ENCODE data around the gene ESAM.

Gene ESAM, protein sequence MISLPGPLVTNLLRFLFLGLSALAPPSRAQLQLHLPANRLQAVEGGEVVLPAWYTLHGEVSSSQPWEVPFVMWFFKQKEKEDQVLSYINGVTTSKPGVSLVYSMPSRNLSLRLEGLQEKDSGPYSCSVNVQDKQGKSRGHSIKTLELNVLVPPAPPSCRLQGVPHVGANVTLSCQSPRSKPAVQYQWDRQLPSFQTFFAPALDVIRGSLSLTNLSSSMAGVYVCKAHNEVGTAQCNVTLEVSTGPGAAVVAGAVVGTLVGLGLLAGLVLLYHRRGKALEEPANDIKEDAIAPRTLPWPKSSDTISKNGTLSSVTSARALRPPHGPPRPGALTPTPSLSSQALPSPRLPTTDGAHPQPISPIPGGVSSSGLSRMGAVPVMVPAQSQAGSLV

GRCh38 chr11:124762105-124762623 lies at the start of gene ESAM:
TSS of gene ESAM (minus strand) at chr11:124762290. CDS start at chr11:124762154, 136 bp downstream.
- DNase-seq, result no peak

- no peak for DNase-seq
Observed at GRCh38 chr11:124811399-124812125, 49.5 kb upstream of the ESAM start.

GRCh38 chr11:124807660-124808270 lies 45.7 kb upstream of the ESAM start:
- DNase-seq, result no peak

DNA sequence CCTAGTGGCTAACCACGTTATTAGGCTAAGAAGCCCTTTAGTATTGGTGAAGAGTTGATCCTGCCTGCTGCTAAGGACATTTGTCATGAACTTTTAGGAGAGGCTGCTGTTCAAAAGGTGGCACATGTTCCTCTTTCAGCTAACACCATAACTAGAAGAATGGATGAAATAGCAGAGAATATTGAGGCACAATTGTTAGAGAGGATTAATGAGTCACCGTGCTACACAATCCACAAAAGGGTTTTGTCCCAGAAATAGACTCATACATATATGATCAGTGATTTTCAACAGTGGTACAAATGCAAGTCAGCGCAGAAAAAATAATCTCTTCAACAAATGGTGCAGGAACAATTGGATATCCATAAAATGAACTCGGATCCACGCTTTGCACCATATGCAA lies 45.1 kb upstream of the ESAM start:
- no peak for DNase-seq

DNA sequence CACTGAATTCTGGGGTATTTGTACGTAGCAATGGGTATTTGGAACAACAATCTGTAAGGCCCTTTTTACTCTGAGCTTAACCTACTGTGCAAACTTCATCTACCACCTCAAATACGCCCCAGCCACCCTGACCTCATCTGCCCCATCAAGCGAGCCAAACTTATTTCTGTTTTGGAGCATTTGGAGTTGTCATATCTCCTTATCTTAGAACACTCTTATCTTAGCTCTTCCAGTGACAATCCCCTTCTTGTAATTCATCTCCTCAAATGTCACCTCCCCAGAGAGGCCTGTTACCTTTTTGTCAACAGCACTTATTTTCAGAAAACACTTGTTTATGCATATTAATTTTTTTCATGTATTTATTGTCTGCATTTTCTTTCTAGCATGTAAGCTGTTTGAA lies 42.8 kb upstream of the ESAM start:
- DNase-seq, result no peak

DNA sequence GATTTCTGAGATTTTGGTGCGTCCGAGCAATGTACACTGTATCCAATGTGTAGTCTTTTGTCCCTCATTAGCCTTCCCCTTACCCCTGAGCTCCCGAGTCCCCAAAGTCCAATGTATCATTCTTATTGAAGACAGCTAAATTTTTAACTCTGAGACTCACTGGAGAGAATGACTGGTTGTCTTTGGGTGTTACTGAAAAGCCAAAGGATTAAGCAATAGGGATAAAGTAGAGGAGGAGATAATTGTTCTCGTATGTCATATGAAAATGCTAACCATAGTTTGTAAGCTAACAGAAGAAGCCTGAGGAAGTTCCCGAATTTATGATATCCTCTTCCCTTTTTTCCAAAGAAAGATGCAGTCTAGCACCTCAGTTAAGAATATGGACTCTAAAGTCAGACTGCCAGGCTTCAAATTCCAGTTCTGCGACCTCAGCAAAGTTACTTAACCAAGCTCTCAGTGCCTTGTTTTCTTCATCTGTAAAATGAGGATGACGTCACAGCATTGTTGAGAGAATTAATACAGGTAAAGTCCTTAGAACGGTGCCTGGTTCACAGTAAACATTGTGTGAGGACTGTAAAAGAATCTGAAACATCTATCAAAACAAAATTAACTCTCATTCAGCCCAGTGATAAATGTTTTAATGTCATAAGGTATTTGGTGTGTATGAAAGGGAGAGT lies 39.7 kb upstream of the ESAM start:
- DNase-seq, result no peak

GRCh38 chr11:124801014-124801413 lies 38.9 kb upstream of the ESAM start:
- no peak for DNase-seq

DNA sequence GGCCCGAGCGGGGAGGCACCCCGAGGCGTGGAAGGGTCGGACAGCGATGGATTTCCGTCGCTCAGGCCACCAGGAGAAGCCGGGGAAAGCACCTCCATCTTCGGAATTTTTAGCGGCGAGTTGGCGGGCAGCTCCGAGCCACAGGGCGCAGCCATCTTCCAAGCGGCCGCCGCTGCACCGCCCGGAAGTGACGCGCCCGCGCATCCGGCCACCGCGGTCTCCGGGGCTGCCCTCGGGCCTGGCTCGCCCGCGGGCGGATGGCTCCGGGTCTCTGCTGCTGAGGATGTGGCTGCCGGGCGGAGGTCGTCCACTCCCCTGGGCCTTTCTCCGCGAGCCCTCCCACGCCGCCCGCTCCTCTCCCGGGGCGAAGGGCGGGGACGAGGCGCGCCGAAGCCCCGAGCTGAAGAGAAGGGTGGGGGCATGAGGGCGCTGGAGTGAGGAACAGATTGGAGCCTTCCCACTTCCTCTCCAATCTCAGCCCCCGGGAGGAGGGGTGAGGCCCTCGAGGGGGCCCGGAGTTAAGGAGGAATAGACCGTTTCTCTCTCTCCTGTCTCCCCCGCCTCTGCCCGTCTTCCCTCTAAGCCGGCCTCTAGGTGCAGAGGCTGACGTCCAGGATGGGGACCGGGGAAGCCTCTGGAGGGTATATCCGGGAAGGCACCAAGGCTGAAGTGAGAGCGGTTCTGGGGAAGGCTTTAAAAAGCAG lies 38.3 kb upstream of the ESAM start, which contains the start of gene MSANTD2:
TSS of gene MSANTD2 (minus strand) at position 181 of the 704 bp plus-strand sequence. CDS start at position 155, 26 bp downstream.
- peak; percentile 60 for DNase-seq

DNA sequence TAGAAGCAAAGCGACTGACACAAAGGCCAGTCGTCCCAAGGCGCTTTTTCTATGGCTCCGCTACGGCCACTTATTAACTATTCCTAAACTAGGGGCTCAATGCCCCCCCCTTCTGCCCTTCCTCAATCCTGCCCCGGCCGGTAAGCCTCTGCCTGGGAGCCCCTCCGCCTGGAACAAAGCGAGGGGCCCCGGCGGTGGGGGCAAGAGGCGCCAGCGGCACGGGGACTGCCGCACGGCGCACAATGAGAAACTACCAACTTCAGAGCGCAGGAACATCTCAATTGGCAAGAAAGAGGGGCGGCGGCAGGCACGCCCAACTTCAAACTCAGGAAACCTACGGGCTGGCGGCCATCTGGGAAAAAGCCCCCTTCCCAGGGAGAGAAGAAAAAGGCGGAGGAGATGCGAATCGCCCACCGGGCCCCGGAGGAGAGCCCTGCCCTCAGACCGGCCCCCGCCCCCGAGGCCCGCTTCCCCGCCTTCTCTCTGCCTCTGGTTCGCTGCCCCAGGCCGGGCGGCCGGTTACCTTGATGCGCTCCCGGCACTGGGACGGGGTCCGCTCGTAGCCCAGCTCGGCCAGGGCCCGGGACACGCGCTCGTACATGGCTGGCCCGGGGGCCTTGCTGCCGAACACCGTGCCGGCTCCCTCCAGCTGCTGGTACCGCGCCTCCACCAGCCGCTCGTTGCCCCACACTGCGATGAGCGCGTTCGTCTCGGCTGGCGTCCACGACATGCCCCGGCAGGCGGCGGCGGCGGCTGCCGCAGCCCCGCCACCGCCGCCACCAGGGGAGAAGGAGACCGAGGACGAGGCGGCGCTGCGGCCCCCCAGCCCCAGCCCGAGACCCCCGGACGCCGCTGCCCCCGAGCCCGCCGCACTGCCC lies 37.5 kb upstream of the ESAM start:
- no peak for DNase-seq

DNA sequence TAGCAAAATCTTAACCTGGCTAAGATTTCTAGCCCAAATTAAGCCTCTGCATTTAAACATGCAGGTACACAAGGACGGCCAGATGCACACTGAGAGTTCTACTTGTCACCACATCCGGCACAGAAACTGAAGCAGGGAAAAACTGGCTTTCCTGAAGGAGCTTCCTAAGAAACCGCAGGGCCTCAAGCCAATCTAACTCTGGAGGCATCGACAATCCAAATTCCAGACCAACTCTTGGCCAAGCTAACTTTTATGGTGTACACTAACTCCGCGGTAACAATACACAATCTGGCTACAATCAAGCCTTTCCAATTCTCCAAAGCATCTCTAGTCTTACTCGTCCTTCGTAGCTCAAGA lies 36.9 kb upstream of the ESAM start:
- no peak for DNase-seq

- DNase-seq, result no peak
Observed at GRCh38 chr11:124796312-124796711, 34.2 kb upstream of the ESAM start.

GRCh38 chr11:124793466-124794278 lies 31.6 kb upstream of the ESAM start:
- DNase-seq, result no peak

DNA sequence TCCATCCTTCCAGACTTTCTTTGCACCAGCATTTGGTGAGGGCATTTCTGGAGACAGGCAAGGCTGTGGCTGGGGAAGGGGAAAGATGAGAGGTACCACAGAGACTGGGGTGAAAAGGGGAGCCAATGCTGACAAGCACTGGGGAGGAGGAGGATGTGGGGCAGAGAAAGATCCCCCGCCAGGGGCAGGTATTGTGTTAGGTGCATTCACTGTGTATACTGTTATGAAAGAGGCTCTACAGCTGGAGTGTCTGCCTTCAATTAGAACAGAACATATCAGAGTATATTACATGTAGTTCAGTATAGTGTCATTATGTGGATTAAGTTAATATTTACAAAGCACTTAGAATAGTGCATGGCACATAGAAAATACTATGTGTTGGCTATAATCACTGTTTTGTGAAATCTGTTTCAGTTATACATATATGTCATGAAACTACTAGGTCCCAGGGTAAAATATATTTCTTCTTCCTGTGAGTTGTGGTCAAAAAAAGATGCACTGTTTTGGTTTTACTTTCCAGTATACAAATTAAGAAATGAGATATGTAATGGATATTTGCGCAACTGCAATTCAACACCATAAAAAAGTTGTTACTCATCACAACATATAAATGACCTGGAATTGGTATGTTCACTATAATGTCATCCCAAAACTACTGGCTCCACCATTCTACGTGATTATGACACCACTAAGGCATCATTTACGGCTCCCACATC lies 29.7 kb upstream of the ESAM start:
- DNase-seq, result no peak

DNA sequence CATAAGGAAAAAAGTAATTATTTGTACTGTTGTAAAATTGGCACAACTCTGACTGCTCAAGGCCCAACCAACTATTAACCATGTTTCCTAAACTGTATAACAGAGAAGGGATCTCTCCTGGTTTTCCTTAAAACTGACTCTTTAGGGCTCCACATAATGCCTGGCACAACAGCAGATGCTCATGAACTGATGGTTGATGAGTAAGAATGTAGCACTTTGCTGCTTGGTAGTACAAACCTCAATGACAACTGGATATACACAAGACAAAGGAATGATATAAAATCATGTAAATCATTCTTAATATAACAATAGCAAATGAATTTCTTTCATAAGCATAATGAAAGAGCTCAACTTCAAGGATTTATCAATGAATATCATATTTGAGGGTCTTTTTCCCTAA lies 26.4 kb upstream of the ESAM start:
- DNase-seq, result no peak

DNA sequence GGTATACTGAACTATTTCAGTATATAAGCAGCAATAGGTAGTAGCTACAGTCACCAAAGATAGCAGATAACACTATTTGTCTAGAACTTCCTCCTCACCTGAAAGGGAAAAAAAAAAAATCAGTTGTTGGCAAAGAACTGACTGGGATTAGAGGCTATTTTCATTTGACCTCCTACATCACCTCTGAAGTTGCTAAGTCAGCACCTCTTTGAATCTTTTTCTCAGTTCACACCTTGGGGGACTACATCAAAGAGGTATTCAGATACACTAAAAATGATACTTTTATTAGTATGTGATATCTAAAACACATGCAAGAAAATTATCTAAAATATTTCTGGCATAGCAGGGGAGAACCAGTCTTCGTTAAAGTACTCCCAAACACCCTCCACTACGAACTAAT lies 22.0 kb upstream of the ESAM start:
- DNase-seq, result no peak

DNA sequence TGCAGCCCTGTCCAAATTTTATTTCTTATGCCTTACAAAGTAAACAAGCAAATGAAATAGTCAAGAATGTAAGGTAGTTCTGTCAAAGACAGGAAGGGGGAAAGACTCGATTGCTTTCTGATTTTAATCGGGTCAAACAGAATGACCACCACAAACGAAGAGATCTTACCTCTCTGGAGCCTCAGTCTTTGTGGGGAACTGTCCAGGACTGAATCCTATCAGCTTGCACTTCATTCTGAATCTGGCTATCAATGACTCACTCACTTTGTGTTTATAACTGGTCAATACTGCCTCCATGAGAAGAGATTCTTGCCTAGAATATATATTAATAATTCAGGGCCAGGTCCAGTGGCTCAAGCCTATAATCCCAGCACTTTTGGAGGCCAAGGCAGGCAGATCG lies 20.9 kb upstream of the ESAM start:
- no peak for DNase-seq

DNA sequence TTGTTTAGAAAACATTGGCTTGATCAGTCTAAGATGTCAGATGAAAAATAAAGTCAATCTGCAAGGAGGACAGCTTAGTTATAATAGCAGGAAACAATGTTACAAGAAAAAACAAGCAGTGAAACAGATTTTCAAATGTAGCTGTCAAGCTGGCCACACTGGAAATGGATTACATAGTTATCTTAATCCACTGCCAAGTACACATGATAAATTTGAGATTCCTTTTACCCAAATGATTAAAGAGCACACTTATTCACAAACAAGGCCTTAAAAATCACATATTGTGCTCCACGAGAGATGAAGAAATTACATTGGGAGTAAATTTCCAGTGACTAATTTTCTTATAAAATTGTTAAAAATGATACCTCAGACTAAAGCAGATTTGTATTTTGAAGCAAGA lies 17.5 kb upstream of the ESAM start:
- no peak for DNase-seq

- DNase-seq, result no peak
Observed at GRCh38 chr11:124778281-124778680, 16.2 kb upstream of the ESAM start.

DNA sequence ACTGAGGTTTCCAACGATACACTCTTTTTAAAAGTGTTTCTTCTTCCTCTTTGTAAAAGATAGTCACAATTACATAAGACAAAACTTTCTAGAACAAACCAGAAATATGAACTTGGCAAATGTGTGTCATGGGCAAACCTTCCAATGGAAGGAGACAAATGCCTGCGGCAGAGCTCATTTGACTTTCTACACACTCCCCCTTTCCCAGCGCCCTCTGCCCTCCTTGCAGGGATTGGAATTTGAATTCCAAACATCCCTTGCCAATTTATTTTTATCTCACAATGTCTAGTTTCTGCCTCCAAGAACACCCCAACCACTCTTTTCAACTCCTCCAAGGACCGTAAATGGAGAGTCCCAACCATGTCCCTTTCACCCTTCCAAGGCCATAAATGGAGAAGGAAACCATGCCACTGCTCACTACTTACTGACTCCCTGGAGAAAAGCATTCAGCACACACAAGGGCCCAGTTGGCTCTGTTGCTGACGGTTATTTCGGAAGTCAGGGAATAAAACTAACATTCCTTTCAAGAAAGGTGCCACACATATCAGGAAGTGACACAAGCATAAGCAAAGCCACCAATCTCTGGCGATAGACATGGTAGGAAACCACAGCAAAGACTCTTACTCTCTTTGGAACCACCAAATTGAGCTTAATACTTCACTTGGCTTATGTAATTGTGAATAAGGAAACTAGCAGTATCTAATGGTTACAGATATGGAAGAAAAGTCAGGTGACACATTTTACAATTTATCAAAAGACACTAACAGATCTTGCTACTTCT lies 15.0 kb upstream of the ESAM start:
- DNase-seq, result no peak

Data from NCI-H2227 treated with DMSO at 0.1 percent for 48 hours (cell line).